ENCODE data around the gene CAMTA1. TPM values are rescaled to one million over a fixed set of nuclear protein-coding genes. Genes with fewer than 3 reads are reported as not detected.

CAMTA1 gene
- total RNA-seq, 3 donors from 2014 or later: 73.4 to 114 (median 82.6) TPM

GRCh38 chr1:7437036-7437435 lies 651.8 kb downstream of the CAMTA1 start:
- Histone ChIP-seq H3K4me1 (ENCODE audit: low read depth) (no peaks in the 10 kb centered on the region), H3K9me3 (no peaks in the 10 kb centered on the region), H3K36me3 (ENCODE audit: low read depth) (no peaks in the 10 kb centered on the region), H3K4me3 (no peak overlapping the region)
- DNase-seq: no peak
- TF ChIP-seq CTCF (IDR thresholded peaks at IDR 0.05): no peak
- intact Hi-C loops (cut with DNase I, micrococcal nuclease): no loop called here
- ATAC-seq: no peak

- no peak for TF ChIP-seq CTCF (IDR thresholded peaks at IDR 0.05)
- Histone ChIP-seq H3K36me3 (ENCODE audit: low read depth) (no peaks in the 10 kb centered on the region), H3K9me3 (no peaks in the 10 kb centered on the region), H3K4me3 (no peak overlapping the region), H3K4me1 (ENCODE audit: low read depth) (no peaks in the 10 kb centered on the region)
- intact Hi-C loops (cut with DNase I, micrococcal nuclease): no loop called here
- ATAC-seq (no peak), DNase-seq (no peak)
Measured at GRCh38 chr1:7437608-7438395, 652.5 kb downstream of the CAMTA1 start.

GRCh38 chr1:7438396-7438785 lies 653.1 kb downstream of the CAMTA1 start:
- Histone ChIP-seq H3K4me1 (ENCODE audit: low read depth) (no peaks in the 10 kb centered on the region), H3K9me3 (no peaks in the 10 kb centered on the region), H3K36me3 (ENCODE audit: low read depth) (no peaks in the 10 kb centered on the region), H3K4me3 (no peak overlapping the region)
- no peak for DNase-seq
- intact Hi-C loops (cut with DNase I, micrococcal nuclease): no loop called here
- no peak for ATAC-seq
- no peak for TF ChIP-seq CTCF (IDR thresholded peaks at IDR 0.05)

- intact Hi-C loops (cut with DNase I, micrococcal nuclease): no loop called here
- ATAC-seq (no peak), DNase-seq (no peak)
- H3K9me3 ChIP-seq: no peaks in the 10 kb centered on the region
- no peak for TF ChIP-seq CTCF (IDR thresholded peaks at IDR 0.05)
- H3K4me1 ChIP-seq (ENCODE audit: low read depth): no peaks in the 10 kb centered on the region
- H3K36me3 ChIP-seq (ENCODE audit: low read depth): no peaks in the 10 kb centered on the region
- no peak overlapping the region for H3K4me3 ChIP-seq
Measured at GRCh38 chr1:7438921-7439655, 653.8 kb downstream of the CAMTA1 start.

- Histone ChIP-seq H3K4me1 (ENCODE audit: low read depth) (no peaks in the 10 kb centered on the region), H3K9me3 (no peaks in the 10 kb centered on the region), H3K4me3 (no peak overlapping the region), H3K36me3 (ENCODE audit: low read depth) (no peaks in the 10 kb centered on the region)
- DNase-seq (no peak), ATAC-seq (no peak)
- TF ChIP-seq CTCF (IDR thresholded peaks at IDR 0.05): no peak
- intact Hi-C loops (cut with DNase I, micrococcal nuclease): no loop called here
Measured at GRCh38 chr1:7440154-7440553, 654.9 kb downstream of the CAMTA1 start.

Measured in mucosa of descending colon (tissue), 3 donors.